ENCODE measurements around the gene BUB3. TPM values are rescaled to one million over a fixed set of nuclear protein-coding genes. Genes with fewer than 3 reads are reported as not detected.

Gene BUB3
- total and polyA plus RNA-seq, 2 of the 13 experiments (the other 11 are each of a cell fraction or from before 2014, with no cell fraction given): 174 to 188 TPM

DNA sequence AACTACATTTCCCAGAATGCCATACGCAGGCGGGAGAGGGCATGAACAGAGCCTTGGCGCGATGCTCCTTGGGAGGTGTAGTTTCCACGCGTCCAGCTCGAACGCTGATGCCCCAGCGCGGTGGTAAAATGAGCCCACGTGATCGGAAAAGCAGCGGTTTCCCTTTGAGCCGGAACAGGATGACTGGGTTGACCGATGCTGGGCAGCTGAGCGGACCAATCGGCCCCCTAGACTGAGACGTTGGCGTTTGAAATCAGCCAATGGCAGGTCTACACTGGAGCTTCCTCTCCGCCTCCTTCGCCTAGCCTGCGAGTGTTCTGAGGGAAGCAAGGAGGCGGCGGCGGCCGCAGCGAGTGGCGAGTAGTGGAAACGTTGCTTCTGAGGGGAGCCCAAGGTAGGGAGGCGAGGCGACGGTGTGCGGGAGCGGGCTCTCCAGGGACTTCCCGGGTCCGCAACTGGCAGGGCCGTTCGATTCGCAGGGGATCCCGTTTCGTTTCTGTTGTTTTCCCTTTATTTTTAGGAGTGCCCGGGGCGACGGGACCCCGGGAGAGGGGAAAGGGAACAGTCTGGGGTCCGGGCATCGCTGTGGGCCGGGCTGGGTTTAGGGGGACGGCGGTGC lies at the start of gene BUB3 (continued):
- no peak for TF ChIP-seq ZNF18 (CRISPR knock-in tag; IDR thresholded peaks at IDR 0.05; ENCODE audit: insufficient replicate concordance)
- peak; percentile 89 for TF ChIP-seq PHF8 (CRISPR knock-in tag; IDR thresholded peaks at IDR 0.05)
- TF ChIP-seq MTF2 (CRISPR knock-in tag; IDR thresholded peaks at IDR 0.05; ENCODE audit: borderline replicate concordance): no peak
- peak in 1 of 2 experiments; percentile 38; a peak in 3 of 4 replicates for TF ChIP-seq HMGXB4 (CRISPR knock-in tag; IDR thresholded peaks at IDR 0.05; ENCODE audit: borderline replicate concordance in 1 of 2, low read depth in 1 of 2)
- no peak for TF ChIP-seq TCF7 (IDR thresholded peaks at IDR 0.05; ENCODE audit: low read depth)
- no peak for TF ChIP-seq ZNF333 (CRISPR knock-in tag; IDR thresholded peaks at IDR 0.05; ENCODE audit: borderline replicate concordance)
- TF ChIP-seq ZNF83 (CRISPR knock-in tag; IDR thresholded peaks at IDR 0.05; ENCODE audit: borderline replicate concordance): no peak
- TF ChIP-seq ZNF747 (CRISPR knock-in tag; IDR thresholded peaks at IDR 0.05; ENCODE audit: borderline replicate concordance): no peak
- TF ChIP-seq ZNF407 (CRISPR knock-in tag; IDR thresholded peaks at IDR 0.05; ENCODE audit: not compliant biosample characterization): no peak
- peak; percentile 63 for TF ChIP-seq SALL1 (CRISPR knock-in tag; IDR thresholded peaks at IDR 0.05)
- TF ChIP-seq ZNF383 (CRISPR knock-in tag; IDR thresholded peaks at IDR 0.05; ENCODE audit: borderline replicate concordance): no peak
- TF ChIP-seq, protein P1, sequence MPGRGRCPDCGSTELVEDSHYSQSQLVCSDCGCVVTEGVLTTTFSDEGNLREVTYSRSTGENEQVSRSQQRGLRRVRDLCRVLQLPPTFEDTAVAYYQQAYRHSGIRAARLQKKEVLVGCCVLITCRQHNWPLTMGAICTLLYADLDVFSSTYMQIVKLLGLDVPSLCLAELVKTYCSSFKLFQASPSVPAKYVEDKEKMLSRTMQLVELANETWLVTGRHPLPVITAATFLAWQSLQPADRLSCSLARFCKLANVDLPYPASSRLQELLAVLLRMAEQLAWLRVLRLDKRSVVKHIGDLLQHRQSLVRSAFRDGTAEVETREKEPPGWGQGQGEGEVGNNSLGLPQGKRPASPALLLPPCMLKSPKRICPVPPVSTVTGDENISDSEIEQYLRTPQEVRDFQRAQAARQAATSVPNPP (CRISPR knock-in tag; IDR thresholded peaks at IDR 0.05): no peak
- no peak; the same call in 1 of the 2 replicates for TF ChIP-seq SMAD3 (CRISPR knock-in tag; IDR thresholded peaks at IDR 0.05)
- TF ChIP-seq HMG20B (CRISPR knock-in tag; conservative IDR thresholded peaks at IDR 0.05): no peak

Data from HepG2 (cell line).